ENCODE data around the gene IQSEC1.

IQSEC1 gene

DNA sequence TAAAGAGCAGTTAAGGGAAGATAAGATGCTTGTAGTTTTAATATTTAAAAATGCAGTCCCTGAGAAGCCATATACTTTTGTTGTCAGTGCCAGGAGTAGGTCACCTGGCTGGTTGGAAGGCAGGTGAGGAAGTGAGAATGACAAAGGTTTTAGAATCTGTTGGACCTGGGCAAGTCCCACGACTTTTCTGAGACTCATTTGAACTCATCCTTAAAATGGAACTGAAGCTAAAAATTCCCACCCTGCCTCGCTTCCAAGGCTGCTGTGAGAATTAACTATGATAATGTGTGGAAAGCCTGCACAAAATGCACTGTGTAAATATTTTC lies 77.1 kb downstream of the IQSEC1 start:
- Histone ChIP-seq H3K9ac (ENCODE audit: low read depth, low read length, poor library complexity) (no peak overlapping the region), H3K4me3 (ENCODE audit: low read length in 2 of 2) (no peak overlapping the region), H3K23ac (ENCODE audit: low read depth, low read length, poor library complexity) (no peak overlapping the region), H3K14ac (ENCODE audit: low read length) (no peak overlapping the region), H2AK5ac (ENCODE audit: low read depth, low read length) (no peak overlapping the region), H3K27me3 (ENCODE audit: control insufficient read depth in 3 of 3, insufficient read depth in 3 of 3, low read depth in 1 of 3, low read length in 3 of 3) (no peaks in the 10 kb centered on the region), H4K91ac (ENCODE audit: low read depth, low read length, poor library complexity) (no peak overlapping the region), H3K27ac (replicated peaks; ENCODE audit: low read length) (no peak overlapping the region), H4K8ac (ENCODE audit: low read depth, low read length) (no peak overlapping the region), H2BK5ac (ENCODE audit: low read length) (no peak overlapping the region), H3K79me1 (ENCODE audit: low read depth, low read length) (peaks cover 6% of the 10 kb centered on the region), H2BK15ac (ENCODE audit: low read length) (no peak overlapping the region), H3K4me2 (ENCODE audit: insufficient read depth, low read length, poor library complexity, severe bottlenecking) (no peak overlapping the region), H3K36me3 (replicated peaks in 1 of 2; ENCODE audit: control insufficient read depth in 2 of 2, insufficient read depth in 2 of 2, low read length in 2 of 2) (no peaks in the 10 kb centered on the region), H3K9me3 (replicated peaks in 1 of 2; ENCODE audit: control insufficient read depth in 2 of 2, insufficient read depth in 1 of 2, low read depth in 1 of 2, low read length in 2 of 2) (no peaks in the 10 kb centered on the region), H3K4me1 (ENCODE audit: control insufficient read depth in 2 of 2, insufficient read depth in 1 of 2, low read depth in 1 of 2, low read length in 2 of 2) (peaks cover 22 to 23% of the 10 kb centered on the region in 2 donors), H2AFZ (ENCODE audit: low read length) (no peak overlapping the region), H3K4ac (ENCODE audit: low read length) (no peak overlapping the region), H3K18ac (ENCODE audit: low read length) (no peak overlapping the region), H2BK120ac (ENCODE audit: low read depth, low read length) (no peak overlapping the region), H2BK12ac (ENCODE audit: low read length) (no peak overlapping the region)
- DNase-seq (ENCODE audit: low spot score): no peak
- no CpG with 5 or more reads among the region's 2 CpGs for WGBS, 2 donors (ENCODE audit: extremely low coverage in 2 of 2, insufficient read length in 2 of 2, insufficient replicate concordance in 1 of 2)

DNA sequence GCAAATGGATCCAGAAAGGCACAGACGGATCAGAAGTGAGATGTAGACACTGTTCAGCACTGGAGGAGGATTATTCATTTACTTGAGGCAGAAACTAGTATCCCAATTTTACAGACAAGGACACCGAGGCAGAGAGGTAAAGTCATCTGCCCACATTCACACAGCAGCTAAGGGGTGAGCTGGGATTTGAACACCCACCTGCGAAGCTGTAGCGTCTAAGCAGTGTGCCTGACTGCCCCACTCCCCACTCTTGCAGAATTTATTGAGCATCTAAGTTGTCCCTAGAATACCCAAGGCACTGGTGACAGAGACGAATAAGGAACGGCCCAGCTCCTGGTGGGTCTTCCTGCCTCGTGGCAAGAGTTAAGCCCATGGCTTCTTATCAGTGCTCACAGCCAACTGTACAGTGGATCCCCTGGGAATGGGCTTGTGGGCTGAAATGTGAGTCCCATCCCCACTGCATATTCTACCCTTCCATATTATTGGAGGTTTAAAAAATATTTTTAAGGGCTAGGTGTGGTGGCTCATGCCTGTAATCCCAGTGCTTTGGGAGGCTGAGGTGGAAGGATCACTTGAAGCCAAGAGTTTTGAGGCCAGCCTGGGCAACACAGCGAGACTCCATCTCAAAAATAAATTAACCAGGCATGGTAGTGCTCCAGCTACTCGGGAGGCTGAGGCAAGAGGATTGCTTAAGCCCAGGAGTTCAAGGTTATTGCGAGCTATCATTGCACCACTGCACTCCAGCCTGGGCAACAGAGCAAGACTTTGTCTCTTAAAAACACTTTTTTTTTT lies 77.6 kb downstream of the IQSEC1 start:
- H3K23ac ChIP-seq (ENCODE audit: low read depth, low read length, poor library complexity): peak overlapping the region; percentile 29
- H2BK12ac ChIP-seq (ENCODE audit: low read length): no peak overlapping the region
- peaks cover 25% of the 10 kb centered on the region in 2 donors for H3K4me1 ChIP-seq (ENCODE audit: control insufficient read depth in 2 of 2, insufficient read depth in 1 of 2, low read depth in 1 of 2, low read length in 2 of 2)
- H2BK15ac ChIP-seq (ENCODE audit: low read length): no peak overlapping the region
- no peaks in the 10 kb centered on the region for H3K27me3 ChIP-seq (ENCODE audit: control insufficient read depth in 3 of 3, insufficient read depth in 3 of 3, low read depth in 1 of 3, low read length in 3 of 3)
- DNase-seq (ENCODE audit: low spot score): no peak
- peak overlapping the region; percentile 60 for H2AK5ac ChIP-seq (ENCODE audit: low read depth, low read length)
- no peak overlapping the region for H3K4me2 ChIP-seq (ENCODE audit: insufficient read depth, low read length, poor library complexity, severe bottlenecking)
- H3K4me3 ChIP-seq (ENCODE audit: low read length in 2 of 2): no peak overlapping the region
- WGBS, 2 donors (ENCODE audit: extremely low coverage in 2 of 2, insufficient read length in 2 of 2, insufficient replicate concordance in 1 of 2): no CpG with 5 or more reads among the region's 10 CpGs
- H2AFZ ChIP-seq (ENCODE audit: low read length): peak overlapping the region; percentile 95
- H3K79me1 ChIP-seq (ENCODE audit: low read depth, low read length): peaks cover 6% of the 10 kb centered on the region
- H3K9ac ChIP-seq (ENCODE audit: low read depth, low read length, poor library complexity): no peak overlapping the region
- no peak overlapping the region for H4K8ac ChIP-seq (ENCODE audit: low read depth, low read length)
- peak overlapping the region; percentile 14 for H2BK5ac ChIP-seq (ENCODE audit: low read length)
- H4K91ac ChIP-seq (ENCODE audit: low read depth, low read length, poor library complexity): no peak overlapping the region
- no peak overlapping the region for H3K14ac ChIP-seq (ENCODE audit: low read length)
- no peak overlapping the region for H3K4ac ChIP-seq (ENCODE audit: low read length)
- peak overlapping the region; percentile 42 for H2BK120ac ChIP-seq (ENCODE audit: low read depth, low read length)
- no peak overlapping the region for H3K27ac ChIP-seq (replicated peaks; ENCODE audit: low read length)
- H3K18ac ChIP-seq (ENCODE audit: low read length): no peak overlapping the region
- no peaks in the 10 kb centered on the region for H3K9me3 ChIP-seq (replicated peaks in 1 of 2; ENCODE audit: control insufficient read depth in 2 of 2, insufficient read depth in 1 of 2, low read depth in 1 of 2, low read length in 2 of 2)
- H3K36me3 ChIP-seq (replicated peaks in 1 of 2; ENCODE audit: control insufficient read depth in 2 of 2, insufficient read depth in 2 of 2, low read length in 2 of 2): no peaks in the 10 kb centered on the region

DNA sequence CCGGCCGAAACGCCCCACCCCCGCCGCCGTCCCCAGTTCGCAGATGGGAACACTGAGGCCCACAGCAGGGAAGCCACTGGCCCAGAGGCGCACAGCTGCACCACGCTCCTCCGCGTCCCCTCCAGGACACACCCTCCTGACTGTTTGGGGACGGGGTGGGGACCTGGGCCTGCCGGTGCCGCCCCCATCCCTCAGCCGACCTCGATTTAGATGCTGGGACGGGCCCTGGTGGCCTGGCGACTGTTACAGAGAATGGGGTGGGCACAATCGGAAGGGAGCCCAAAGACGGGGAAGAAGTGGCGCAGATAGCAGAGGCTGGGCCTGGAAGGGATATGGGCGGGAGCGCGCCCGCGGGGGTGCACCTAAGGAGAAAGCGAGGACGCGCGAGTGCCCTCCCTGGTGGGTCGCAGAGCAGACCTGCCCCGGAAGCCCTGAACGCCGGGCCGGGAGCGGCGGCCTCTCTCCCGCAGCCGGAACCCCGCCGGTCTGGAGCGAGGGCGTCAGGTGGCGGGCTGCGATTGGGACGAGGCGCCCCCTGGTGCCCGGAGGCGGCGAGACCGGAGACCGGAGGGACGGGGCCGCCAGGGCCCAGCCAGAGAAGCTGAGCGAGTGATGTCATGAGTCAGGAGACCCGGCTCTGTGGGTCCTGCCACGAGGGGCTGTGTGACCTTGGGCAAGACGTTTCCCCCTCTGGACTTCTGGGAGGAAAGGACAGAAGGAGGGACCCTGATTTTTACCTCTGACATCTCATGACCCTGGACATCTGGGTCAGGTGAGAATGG lies 78.4 kb downstream of the IQSEC1 start:
- Histone ChIP-seq H3K27me3 (ENCODE audit: control insufficient read depth in 3 of 3, insufficient read depth in 3 of 3, low read depth in 1 of 3, low read length in 3 of 3) (no peaks in the 10 kb centered on the region), H3K18ac (ENCODE audit: low read length) (peak overlapping the region; percentile 97), H3K23ac (ENCODE audit: low read depth, low read length, poor library complexity) (peak overlapping the region; percentile 80), H2BK15ac (ENCODE audit: low read length) (peak overlapping the region; percentile 96), H2BK5ac (ENCODE audit: low read length) (peak overlapping the region; percentile 44), H3K4me2 (ENCODE audit: insufficient read depth, low read length, poor library complexity, severe bottlenecking) (peak overlapping the region; percentile 99), H2BK120ac (ENCODE audit: low read depth, low read length) (peak overlapping the region; percentile 42), H2AFZ (ENCODE audit: low read length) (peak overlapping the region; percentile 95), H3K4me3 (ENCODE audit: low read length in 2 of 2) (peak overlapping the region; percentile 53 to 83), H2BK12ac (ENCODE audit: low read length) (peak overlapping the region; percentile 47), H3K4me1 (ENCODE audit: control insufficient read depth in 2 of 2, insufficient read depth in 1 of 2, low read depth in 1 of 2, low read length in 2 of 2) (peaks cover 25% of the 10 kb centered on the region in 2 donors), H3K4ac (ENCODE audit: low read length) (peak overlapping the region; percentile 90), H2AK5ac (ENCODE audit: low read depth, low read length) (peak overlapping the region; percentile 98), H3K27ac (replicated peaks; ENCODE audit: low read length) (peak overlapping the region; percentile 46), H3K79me1 (ENCODE audit: low read depth, low read length) (peaks cover 6% of the 10 kb centered on the region), H3K14ac (ENCODE audit: low read length) (peak overlapping the region; percentile 64), H4K8ac (ENCODE audit: low read depth, low read length) (no peak overlapping the region), H3K9me3 (replicated peaks in 1 of 2; ENCODE audit: control insufficient read depth in 2 of 2, insufficient read depth in 1 of 2, low read depth in 1 of 2, low read length in 2 of 2) (no peaks in the 10 kb centered on the region), H3K9ac (ENCODE audit: low read depth, low read length, poor library complexity) (peak overlapping the region; percentile 89), H3K36me3 (replicated peaks in 1 of 2; ENCODE audit: control insufficient read depth in 2 of 2, insufficient read depth in 2 of 2, low read length in 2 of 2) (no peaks in the 10 kb centered on the region), H4K91ac (ENCODE audit: low read depth, low read length, poor library complexity) (no peak overlapping the region)
- DNase-seq (ENCODE audit: low spot score): peak; percentile 81
- WGBS, 2 donors (ENCODE audit: extremely low coverage in 2 of 2, insufficient read length in 2 of 2, insufficient replicate concordance in 1 of 2): no CpG with 5 or more reads among the region's 58 CpGs

DNA sequence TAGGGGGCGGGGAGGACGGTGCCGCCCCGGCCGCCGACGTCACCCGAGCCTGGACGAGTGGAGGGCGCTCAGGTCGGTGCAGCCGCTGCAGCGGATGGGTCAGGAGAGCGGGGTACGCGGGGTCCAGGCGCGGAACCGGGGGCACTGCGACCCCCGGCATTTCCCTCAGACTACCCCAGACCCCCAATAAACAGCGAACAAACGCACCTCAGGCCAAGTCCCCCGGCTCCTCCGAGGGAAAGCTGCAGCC lies 78.9 kb downstream of the IQSEC1 start:
- peak overlapping the region; percentile 98 for H2AK5ac ChIP-seq (ENCODE audit: low read depth, low read length)
- H3K9me3 ChIP-seq (replicated peaks in 1 of 2; ENCODE audit: control insufficient read depth in 2 of 2, insufficient read depth in 1 of 2, low read depth in 1 of 2, low read length in 2 of 2): no peaks in the 10 kb centered on the region
- no peaks in the 10 kb centered on the region for H3K27me3 ChIP-seq (ENCODE audit: control insufficient read depth in 3 of 3, insufficient read depth in 3 of 3, low read depth in 1 of 3, low read length in 3 of 3)
- peak overlapping the region; percentile 44 for H2BK5ac ChIP-seq (ENCODE audit: low read length)
- WGBS, 2 donors (ENCODE audit: extremely low coverage in 2 of 2, insufficient read length in 2 of 2, insufficient replicate concordance in 1 of 2): no CpG with 5 or more reads among the region's 25 CpGs
- no peaks in the 10 kb centered on the region for H3K36me3 ChIP-seq (replicated peaks in 1 of 2; ENCODE audit: control insufficient read depth in 2 of 2, insufficient read depth in 2 of 2, low read length in 2 of 2)
- H3K9ac ChIP-seq (ENCODE audit: low read depth, low read length, poor library complexity): peak overlapping the region; percentile 89
- H2BK12ac ChIP-seq (ENCODE audit: low read length): no peak overlapping the region
- peak overlapping the region; percentile 53 to 83 for H3K4me3 ChIP-seq (ENCODE audit: low read length in 2 of 2)
- DNase-seq (ENCODE audit: low spot score): no peak
- peak overlapping the region; percentile 64 for H3K14ac ChIP-seq (ENCODE audit: low read length)
- H4K91ac ChIP-seq (ENCODE audit: low read depth, low read length, poor library complexity): no peak overlapping the region
- peak overlapping the region; percentile 35 for H2BK120ac ChIP-seq (ENCODE audit: low read depth, low read length)
- peaks cover 25% of the 10 kb centered on the region in 2 donors for H3K4me1 ChIP-seq (ENCODE audit: control insufficient read depth in 2 of 2, insufficient read depth in 1 of 2, low read depth in 1 of 2, low read length in 2 of 2)
- H3K18ac ChIP-seq (ENCODE audit: low read length): peak overlapping the region; percentile 97
- no peak overlapping the region for H4K8ac ChIP-seq (ENCODE audit: low read depth, low read length)
- peak overlapping the region; percentile 95 for H2AFZ ChIP-seq (ENCODE audit: low read length)
- H3K27ac ChIP-seq (replicated peaks; ENCODE audit: low read length): no peak overlapping the region
- peak overlapping the region; percentile 76 for H3K23ac ChIP-seq (ENCODE audit: low read depth, low read length, poor library complexity)
- peak overlapping the region; percentile 96 for H2BK15ac ChIP-seq (ENCODE audit: low read length)
- peak overlapping the region; percentile 99 for H3K4me2 ChIP-seq (ENCODE audit: insufficient read depth, low read length, poor library complexity, severe bottlenecking)
- H3K4ac ChIP-seq (ENCODE audit: low read length): no peak overlapping the region
- H3K79me1 ChIP-seq (ENCODE audit: low read depth, low read length): peaks cover 6% of the 10 kb centered on the region
